H1 (cell line): ENCODE measurements around the gene LMNB1.

Experiments
- CREB1 ChIP-seq: IDR thresholded peaks from 2 replicates; pipeline ENCODE4 v1.6.1; 2012; ENCODE audit warnings: inconsistent platforms
- CTCF ChIP-seq, 3 experiments: IDR thresholded peaks; 1 replicate in 2 of 3; 2 replicates in 1 of 3; pipeline versions ENCODE4 v1.5.1 to v1.6.1; 2011; ENCODE audit warnings: low read length in 3 of 3, mild to moderate bottlenecking in 3 of 3, inconsistent platforms in 2 of 3, low read depth in 1 of 3, moderate library complexity in 1 of 3; ENCODE audit not compliant: insufficient read depth in 1 of 3; ENCODE audit errors: control extremely low read depth in 1 of 3
- EZH2 ChIP-seq: fragments of 200-600 bp; sonication (generic); IDR thresholded peaks from 2 replicates; pipeline ENCODE4 v1.7.1; 2012; ENCODE audit warnings: low read depth, mild to moderate bottlenecking, moderate library complexity, low read length, inconsistent platforms; ENCODE audit not compliant: severe bottlenecking
- NANOG ChIP-seq: IDR thresholded peaks from 2 replicates; pipeline ENCODE4 v1.6.1; 2011; ENCODE audit warnings: low read length, low read depth, mild to moderate bottlenecking, inconsistent platforms; ENCODE audit not compliant: insufficient read depth, poor library complexity, severe bottlenecking
- POLR2A ChIP-seq, 2 experiments: IDR thresholded peaks; 1 replicate in 1 of 2; 2 replicates in 1 of 2; pipeline ENCODE4 v1.6.1; 2011; ENCODE audit warnings: low read depth in 2 of 2, low read length in 2 of 2, mild to moderate bottlenecking in 2 of 2; ENCODE audit errors: control extremely low read depth in 1 of 2

- TF ChIP-seq NANOG (no peak), EZH2 (no peak), POLR2A (IDR thresholded peaks at IDR 0.05; ENCODE audit: control extremely low read depth in 1 of 2, low read depth in 2 of 2, low read length in 2 of 2) (no peak), CTCF (IDR thresholded peaks at IDR 0.05; ENCODE audit: control extremely low read depth in 1 of 3, insufficient read depth in 1 of 3, low read depth in 1 of 3, low read length in 3 of 3) (no peak), CREB1 (no peak)
Observed at GRCh38 chr5:126857472-126858410, 80.8 kb downstream of the LMNB1 start.
